ENCODE measurements around the gene RSPRY1. TPM values are rescaled to one million over a fixed set of nuclear protein-coding genes. Genes with fewer than 3 reads are reported as not detected.
A peak's percentile ranks its signal among the peaks of the same experiment; 100 is the strongest.

RSPRY1 gene
- total RNA-seq, 2 donors from 2014 or later: 28.7 to 32.5 TPM

DNA sequence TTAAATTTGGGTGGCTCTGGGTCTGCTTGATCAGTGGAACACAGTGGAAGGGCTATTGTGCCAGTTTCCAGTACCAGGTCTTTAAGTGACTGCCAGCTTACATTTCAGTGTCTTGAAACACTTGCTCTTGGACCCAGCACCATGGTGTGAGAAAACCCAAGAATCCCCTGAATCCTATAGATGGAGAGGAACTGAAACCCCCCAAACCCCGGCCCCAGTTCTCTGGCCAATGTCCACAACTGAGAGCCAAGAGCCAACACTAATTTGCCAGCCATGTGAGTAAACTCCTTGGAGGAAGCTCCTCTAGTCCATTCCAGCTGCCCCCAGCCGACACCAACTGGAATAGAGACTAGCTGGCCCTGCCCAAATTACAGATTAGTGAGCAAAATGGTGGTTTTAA, 56.5 kb downstream of the RSPRY1 start:
- Histone ChIP-seq H3K36me3 (peaks cover 6% of the 10 kb centered on the region), H3K27me3 (replicated peaks; ENCODE audit: insufficient read depth) (no peaks in the 10 kb centered on the region), H3K9me3 (no peaks in the 10 kb centered on the region), H3K27ac (no peak overlapping the region), H3K4me1 (ENCODE audit: control insufficient read depth in 1 of 2, low read depth in 2 of 2) (peaks cover 9 to 23% of the 10 kb centered on the region in 2 donors), H3K4me3 (no peak overlapping the region)
- ATAC-seq (ENCODE audit: insufficient number of reproducible peaks, low FRiP score, low read depth) (no peak), DNase-seq (ENCODE audit: low spot score) (no peak)
- TF ChIP-seq CTCF (IDR thresholded peaks at IDR 0.05): no peak

- H3K36me3 ChIP-seq: peaks cover 9% of the 10 kb centered on the region
- ATAC-seq (ENCODE audit: insufficient number of reproducible peaks, low FRiP score, low read depth) (peak; percentile 41), DNase-seq (ENCODE audit: low spot score) (no peak)
- no peaks in the 10 kb centered on the region for H3K27me3 ChIP-seq (replicated peaks; ENCODE audit: insufficient read depth)
- peak overlapping the region; percentile 83 to 94 for H3K27ac ChIP-seq
- H3K9me3 ChIP-seq: no peaks in the 10 kb centered on the region
- TF ChIP-seq CTCF (IDR thresholded peaks at IDR 0.05): no peak
- peak overlapping the region; percentile 88 for H3K4me3 ChIP-seq
- H3K4me1 ChIP-seq (ENCODE audit: control insufficient read depth in 1 of 2, low read depth in 2 of 2): peaks cover 9 to 23% of the 10 kb centered on the region in 2 donors
These were observed 58.3 kb downstream of the RSPRY1 start for GRCh38 chr16:57244463-57244766.

- Histone ChIP-seq H3K27me3 (replicated peaks; ENCODE audit: insufficient read depth) (no peaks in the 10 kb centered on the region), H3K9me3 (no peaks in the 10 kb centered on the region), H3K27ac (peak within 1 kb of the TSS; percentile 93 to 94), H3K4me1 (ENCODE audit: control insufficient read depth in 1 of 2, low read depth in 2 of 2) (peaks cover 9 to 23% of the 10 kb centered on the region in 2 donors), H3K36me3 (peaks cover 13% of the 10 kb centered on the region), H3K4me3 (peak within 1 kb of the TSS; percentile 88)
- ATAC-seq (ENCODE audit: insufficient number of reproducible peaks, low FRiP score, low read depth) (peak; percentile 88), DNase-seq (ENCODE audit: low spot score) (peak; percentile 95)
- TF ChIP-seq CTCF (IDR thresholded peaks at IDR 0.05): no peak
These were observed 58.8 kb downstream of the RSPRY1 start, which contains the start of gene ARL2BP for GRCh38 chr16:57244767-57245471. Gene ARL2BP (plus strand): TSS chr16:57245259. CDS start chr16:57245368, 109 bp downstream.

GRCh38 chr16:57245472-57246113, 59.5 kb downstream of the RSPRY1 start:
- Histone ChIP-seq H3K4me3 (peak overlapping the region; percentile 88), H3K27me3 (replicated peaks; ENCODE audit: insufficient read depth) (no peaks in the 10 kb centered on the region), H3K36me3 (peaks cover 19% of the 10 kb centered on the region), H3K4me1 (ENCODE audit: control insufficient read depth in 1 of 2, low read depth in 2 of 2) (peaks cover 9 to 23% of the 10 kb centered on the region in 2 donors), H3K9me3 (no peaks in the 10 kb centered on the region), H3K27ac (peak overlapping the region; percentile 93 to 94)
- no peak for TF ChIP-seq CTCF (IDR thresholded peaks at IDR 0.05)
- DNase-seq (ENCODE audit: low spot score) (no peak), ATAC-seq (ENCODE audit: insufficient number of reproducible peaks, low FRiP score, low read depth) (peak; percentile 6)

- ATAC-seq (ENCODE audit: insufficient number of reproducible peaks, low FRiP score, low read depth): no peak
- H3K36me3 ChIP-seq: peaks cover 44% of the 10 kb centered on the region
- H3K4me1 ChIP-seq (ENCODE audit: control insufficient read depth in 1 of 2, low read depth in 2 of 2): peaks cover under 1 to 10% of the 10 kb centered on the region in 2 donors
- H3K9me3 ChIP-seq: no peaks in the 10 kb centered on the region
- no peak overlapping the region for H3K4me3 ChIP-seq
- H3K27me3 ChIP-seq (replicated peaks; ENCODE audit: insufficient read depth): no peaks in the 10 kb centered on the region
- DNase-seq (ENCODE audit: low spot score): no peak
- no peak overlapping the region for H3K27ac ChIP-seq
- TF ChIP-seq CTCF (IDR thresholded peaks at IDR 0.05): no peak
These were observed 65.2 kb downstream of the RSPRY1 start for GRCh38 chr16:57251352-57251751.
